Body of pancreas (tissue), 4 donors: ENCODE measurements around the gene C16orf78. TPM values are rescaled to one million over a fixed set of nuclear protein-coding genes. Genes with fewer than 3 reads are reported as not detected.

Source experiments
- ATAC-seq: fragments of 150-250 bp; one replicate; pipeline ENCODE4 v1.9.1; 2016
- DNase-seq, 4 donors: peaks; one replicate each; pipeline ENCODE4 v3.0.0-alpha.2; 2019
- H3K27ac ChIP-seq, 4 donors: fragments of 200-600 bp; sonication (generic); 1 replicate in 3 of 4; 2 replicates in 1 of 4; pipeline versions ENCODE4 v1.5.1 to v1.6.1; 2016 to 2019; ENCODE audit warnings: mild to moderate bottlenecking in 1 of 4, mixed read lengths in 1 of 4, moderate library complexity in 1 of 4
- H3K27me3 ChIP-seq, 2 donors: fragments of 200-600 bp; sonication (generic); one replicate each; pipeline ENCODE4 v1.6.0; 2016; ENCODE audit warnings: mild to moderate bottlenecking in 1 of 2
- H3K36me3 ChIP-seq, 2 donors: fragments of 200-600 bp; sonication (generic); replicated peaks in 1 of 2; 2 replicates each; pipeline ENCODE4 v1.5.1; 2016; ENCODE audit warnings: low read depth in 2 of 2; ENCODE audit not compliant: insufficient read depth in 1 of 2
- H3K4me1 ChIP-seq: fragments of 200-600 bp; sonication (generic); one replicate; pipeline ENCODE4 v1.6.0; 2016
- H3K4me3 ChIP-seq, 2 donors: fragments of 200-600 bp; sonication (generic); 1 replicate in 1 of 2; 2 replicates in 1 of 2; pipeline ENCODE4 v1.5.1; 2016 to 2019
- H3K9me3 ChIP-seq, 3 donors: fragments of 200-600 bp; sonication (generic); 1 replicate in 2 of 3; 2 replicates in 1 of 3; pipeline ENCODE4 v1.5.1; 2016
- CTCF ChIP-seq, 7 experiments: fragments of 450-650 bp in 4 of 7; fragments of 200-600 bp in 3 of 7; sonication (generic) in 3 of 7; IDR thresholded peaks; one replicate each; pipeline ENCODE4 v1.5.1; 2016 to 2019; ENCODE audit warnings: antibody characterized with exemption in 7 of 7
- POLR2A ChIP-seq, 3 donors: fragments of 450-650 bp; IDR thresholded peaks; one replicate each; pipeline ENCODE4 v1.6.1; 2016; ENCODE audit warnings: antibody characterized with exemption in 3 of 3, mild to moderate bottlenecking in 2 of 3
- WGBS, 2 donors: methylation state at CpG; one replicate each; pipeline ENCODE4 v1.1.5; 2017; 5-methylcytosine and 5-hydroxymethylcytosine counted together
- intact Hi-C: fragments of 100-400 bp; cut with DNase I; formaldehyde crosslinking; loops from one replicate; pipeline ENCODE4 v1.15.1; 2023
- total RNA-seq, 2 donors: library from RNA; depleted of rRNA; stranded (reverse); fragments of >200 nt; gene quantifications; one replicate each; pipeline ENCODE4 v1.1.0, GENCODE V29; 2016

Gene C16orf78
- total RNA-seq, 2 donors from 2014 or later: not detected

GRCh38 chr16:49434733-49435132 lies 61.1 kb downstream of the C16orf78 start:
- no peak for ATAC-seq
- H3K9me3 ChIP-seq: no peaks in the 10 kb centered on the region
- no peak overlapping the region for H3K4me3 ChIP-seq
- no peak for DNase-seq
- H3K36me3 ChIP-seq: no peaks in the 10 kb centered on the region
- no peaks in the 10 kb centered on the region for H3K4me1 ChIP-seq
- intact Hi-C loops: no loop called here
- no peak for TF ChIP-seq POLR2A (IDR thresholded peaks at IDR 0.05)
- TF ChIP-seq CTCF (IDR thresholded peaks at IDR 0.05): no peak
- no peaks in the 10 kb centered on the region for H3K27me3 ChIP-seq
- H3K27ac ChIP-seq: no peak overlapping the region
- 86% methylated on average over 6 of the region's 6 CpGs for WGBS, 2 donors

- Histone ChIP-seq H3K4me1 (no peaks in the 10 kb centered on the region), H3K36me3 (no peaks in the 10 kb centered on the region), H3K4me3 (no peak overlapping the region), H3K27ac (no peak overlapping the region), H3K27me3 (no peaks in the 10 kb centered on the region), H3K9me3 (no peaks in the 10 kb centered on the region)
- WGBS, 2 donors: 42 to 65% methylated on average over 7 of the region's 7 CpGs
- intact Hi-C loops: no loop called here
- no peak for ATAC-seq
- TF ChIP-seq POLR2A (IDR thresholded peaks at IDR 0.05) (no peak), CTCF (IDR thresholded peaks at IDR 0.05) (no peak)
- DNase-seq: no peak
These were observed 62.6 kb downstream of the C16orf78 start for GRCh38 chr16:49436181-49436580.

- no peaks in the 10 kb centered on the region for H3K36me3 ChIP-seq
- no peaks in the 10 kb centered on the region for H3K9me3 ChIP-seq
- DNase-seq (no peak), ATAC-seq (no peak)
- intact Hi-C loops: no loop called here
- H3K27me3 ChIP-seq: no peaks in the 10 kb centered on the region
- H3K27ac ChIP-seq: no peak overlapping the region
- no peaks in the 10 kb centered on the region for H3K4me1 ChIP-seq
- TF ChIP-seq CTCF (IDR thresholded peaks at IDR 0.05) (no peak), POLR2A (IDR thresholded peaks at IDR 0.05) (no peak)
- WGBS, 2 donors: 43 to 51% methylated on average over 5 of the region's 5 CpGs
- no peak overlapping the region for H3K4me3 ChIP-seq
These were observed 63.7 kb downstream of the C16orf78 start for GRCh38 chr16:49437344-49437743.

- intact Hi-C loops: no loop called here
These were observed 65.4 kb downstream of the C16orf78 start for GRCh38 chr16:49439050-49439449.

More at GRCh38 chr16:49439050-49439449, 65.4 kb downstream of the C16orf78 start:
- WGBS, 2 donors: 74% methylated on average over 7 of the region's 7 CpGs
- Histone ChIP-seq H3K27ac (no peak overlapping the region), H3K36me3 (no peaks in the 10 kb centered on the region), H3K4me3 (no peak overlapping the region), H3K9me3 (no peaks in the 10 kb centered on the region), H3K4me1 (no peaks in the 10 kb centered on the region), H3K27me3 (no peaks in the 10 kb centered on the region)
- TF ChIP-seq POLR2A (IDR thresholded peaks at IDR 0.05) (no peak), CTCF (IDR thresholded peaks at IDR 0.05) (no peak)
- no peak for ATAC-seq
- no peak for DNase-seq
